K562 (cell line): ENCODE measurements around the gene MEIKIN. TPM values are rescaled to one million over a fixed set of nuclear protein-coding genes. Genes with fewer than 3 reads are reported as not detected.

Experiments used
- ATAC-seq: fragments of 200-7000 bp; cut with Tn5 transposase; 3 replicates; pipeline ENCODE4 v1.9.1; 2020; ENCODE audit warnings: moderate library complexity
- BruUV-seq: library from RNA; stranded (reverse); fragments of 400-500 nt; replicated peaks from 2 replicates; lab custom pipeline; 2021; lab: Mats Ljungman, UMichigan
- CTCF ChIA-PET: fragments of 300-600 bp; formaldehyde crosslinking; extraction: SDS; loops from one replicate; lab custom pipeline; 2021; ENCODE audit warnings: low intra/inter-chr PET ratio; lab: Yijun Ruan, JAX
- POLR2A ChIA-PET: fragments of 300-600, 350-650 bp; sonication (Branson Sonifier 250); formaldehyde crosslinking; extraction: SDS; loops from one replicate; lab custom pipeline; 2021; ENCODE audit warnings: antibody characterized with exemption, inconsistent platforms; lab: Yijun Ruan, JAX
- DNase-seq, 4 experiments: peaks; one replicate each; pipeline versions ENCODE4 v3.0.0 to v3.0.0-alpha.2; 2011 to 2018; ENCODE audit warnings: low spot score in 3 of 4, mixed read lengths in 3 of 4; ENCODE audit errors: extremely low read depth in 1 of 4
- FAIRE-seq: peaks from 2 replicates; lab custom pipeline; 2011; peaks lifted over from hg19 to GRCh38; lab: Jason Lieb, UNC
- H2AFZ ChIP-seq: 2 replicates; pipeline ENCODE4 v1.6.0; 2011; ENCODE audit warnings: low read depth, low read length, control low read depth, inconsistent platforms
- H3K27ac ChIP-seq: fragments of 200-600 bp; 3 replicates; pipeline ENCODE4 v1.8.0; 2011; ENCODE audit warnings: low read depth, mild to moderate bottlenecking, control low read depth, inconsistent platforms, low read length, moderate library complexity, mixed read lengths; ENCODE audit errors: extremely low read depth
- H3K27me3 ChIP-seq, 2 experiments: fragments of 300-600 bp in 1 of 2; 2 replicates in 1 of 2; 3 replicates in 1 of 2; pipeline versions ENCODE4 v1.6.0 to v1.8.0; 2011; ENCODE audit warnings: inconsistent platforms in 2 of 2, low read length in 2 of 2, mild to moderate bottlenecking in 1 of 2, mixed read lengths in 1 of 2, moderate library complexity in 1 of 2; ENCODE audit not compliant: control insufficient read depth in 2 of 2, insufficient read depth in 2 of 2
- H3K36me3 ChIP-seq: fragments of 300-600 bp; 3 replicates; pipeline ENCODE4 v1.8.0; 2011; ENCODE audit warnings: mild to moderate bottlenecking, low read length, inconsistent platforms; ENCODE audit not compliant: control insufficient read depth, insufficient read depth
- H3K4me1 ChIP-seq, 2 experiments: fragments of 200-600 bp in 1 of 2; replicated peaks in 1 of 2; 2 replicates in 1 of 2; 3 replicates in 1 of 2; pipeline versions ENCODE4 v1.5.1 to v1.8.0; 2011; ENCODE audit warnings: inconsistent platforms in 2 of 2, low read length in 2 of 2, mild to moderate bottlenecking in 1 of 2, mixed read lengths in 1 of 2, moderate library complexity in 1 of 2; ENCODE audit not compliant: control insufficient read depth in 2 of 2, insufficient read depth in 2 of 2
- H3K4me2 ChIP-seq: 2 replicates; pipeline ENCODE4 v1.6.1; 2011; ENCODE audit warnings: low read length, control low read depth, inconsistent platforms, mixed read lengths; ENCODE audit not compliant: insufficient read depth
- H3K4me3 ChIP-seq: fragments of 200-600 bp; sonication (generic), shearing (Covaris generic); 2 replicates; pipeline ENCODE4 v1.5.1; 2016; ENCODE audit warnings: control low read depth, inconsistent platforms
- H3K79me2 ChIP-seq: fragments of 200-600 bp; 3 replicates; pipeline ENCODE4 v1.8.0; 2011; ENCODE audit warnings: low read length, inconsistent platforms; ENCODE audit not compliant: control insufficient read depth, insufficient read depth
- H3K9ac ChIP-seq, 2 experiments: 2 replicates each; pipeline versions ENCODE4 v1.6.0 to v1.6.1; 2011; ENCODE audit warnings: low read depth in 2 of 2, low read length in 2 of 2, control low read depth in 1 of 2, inconsistent platforms in 1 of 2, mild to moderate bottlenecking in 1 of 2, mixed read lengths in 1 of 2; ENCODE audit not compliant: insufficient read depth in 1 of 2
- H3K9me1 ChIP-seq: one replicate; pipeline ENCODE4 v1.6.0; 2011; ENCODE audit warnings: inconsistent platforms, mild to moderate bottlenecking, low read length, moderate library complexity; ENCODE audit not compliant: control insufficient read depth, insufficient read depth
- H3K9me3 ChIP-seq: replicated peaks from 2 replicates; pipeline ENCODE4 v1.5.1; 2011; ENCODE audit warnings: low read depth, low read length, inconsistent platforms; ENCODE audit not compliant: control insufficient read depth, insufficient read depth
- H4K20me1 ChIP-seq: replicated peaks from 2 replicates; pipeline ENCODE4 v1.6.1; 2011; ENCODE audit warnings: low read length, inconsistent platforms, mixed read lengths; ENCODE audit not compliant: control insufficient read depth, insufficient read depth
- ATF6 ChIP-seq: sonication (generic); formaldehyde crosslinking; IDR thresholded peaks from 2 replicates; pipeline ENCODE4 v1.4.0; 2020; ENCODE audit warnings: mild to moderate bottlenecking, missing genetic modification reagents
- C11orf30 ChIP-seq: fragments of 450-650 bp; IDR thresholded peaks from 2 replicates; pipeline ENCODE4 v1.6.1; 2016; ENCODE audit warnings: low read depth, mild to moderate bottlenecking
- COPS2 ChIP-seq: fragments of 450-650 bp; conservative IDR thresholded peaks from 2 replicates; pipeline ENCODE4 v1.6.1; 2016; ENCODE audit warnings: mild to moderate bottlenecking, moderate library complexity
- HDAC3 ChIP-seq: fragments of 450-650 bp; IDR thresholded peaks from 2 replicates; pipeline ENCODE4 v1.6.1; 2018; ENCODE audit warnings: borderline replicate concordance, mild to moderate bottlenecking, moderate library complexity; ENCODE audit not compliant: partially characterized antibody
- JUND ChIP-seq, 2 experiments: IDR thresholded peaks; 2 replicates in 1 of 2; 3 replicates in 1 of 2; pipeline ENCODE4 v1.6.1; 2011; ENCODE audit warnings: borderline replicate concordance in 2 of 2, low read depth in 2 of 2, low read length in 2 of 2, improper control_type of control experiment in 1 of 2, missing biosample characterization in 1 of 2, missing genetic modification characterization in 1 of 2, missing genetic modification reagents in 1 of 2
- KDM2B ChIP-seq: fragments of 250-450 bp; sonication (Bioruptor Pico); IDR thresholded peaks from 2 replicates; pipeline ENCODE4 v1.8.0; 2021; ENCODE audit warnings: mild to moderate bottlenecking, moderate library complexity
- MAFG ChIP-seq: fragments of 450-650 bp; conservative IDR thresholded peaks from 2 replicates; pipeline ENCODE4 v1.6.1; 2016; ENCODE audit warnings: missing genetic modification characterization, missing compliant biosample characterization
- MTF1 ChIP-seq: fragments of 250-450 bp; sonication (Bioruptor Pico); IDR thresholded peaks from 2 replicates; pipeline ENCODE4 v1.9.0; 2021; ENCODE audit warnings: moderate library complexity, mild to moderate bottlenecking, inconsistent platforms, borderline replicate concordance
- TEAD1 ChIP-seq, 2 experiments: fragments of 450-650 bp in 1 of 2; sonication (generic) in 1 of 2; formaldehyde crosslinking; IDR thresholded peaks; 2 replicates each; pipeline versions ENCODE4 v1.4.0 to v1.8.0; 2020 to 2022; ENCODE audit warnings: mild to moderate bottlenecking in 2 of 2, missing genetic modification reagents in 1 of 2
- ZNF316 ChIP-seq: fragments of 450-650 bp; IDR thresholded peaks from 2 replicates; pipeline ENCODE4 v1.6.1; 2016
- WGBS: fragments of 100-300 bp; shearing (Covaris generic); methylation state at CpG from one replicate; pipeline ENCODE4 v1.1.6; 2016; ENCODE audit warnings: low coverage, mixed read lengths; ENCODE audit not compliant: insufficient coverage; ENCODE audit errors: missing lambda C conversion rate; 5-methylcytosine and 5-hydroxymethylcytosine counted together
- in situ Hi-C: fragments of 300-500 bp; cut with MboI; formaldehyde crosslinking; loops from 4 replicates; pipeline ENCODE4 v1.15.0; 2018; ENCODE audit warnings: inconsistent platforms, mixed read lengths
- intact Hi-C: fragments of 100-400 bp; cut with micrococcal nuclease; formaldehyde crosslinking; loops from 2 replicates; pipeline ENCODE4 v1.14.2; 2022
- polyA plus RNA-seq, 8 experiments: library from polyadenylated mRNA; depleted of rRNA in 4 of 8; stranded (reverse) in 5 of 8; unstranded in 3 of 8; fragments of >200 nt; fragmentation: Nextera tagmentation in 2 of 8; fragmentation: Illumina TruSeq in 1 of 8; extraction: Ambion mirVana in 2 of 8; extraction: Trizol in 1 of 8; gene quantifications; 2 replicates each; pipeline versions ENCODE4 v1.2.1 to v1.2.3, GENCODE V29; 2011 to 2014; ENCODE audit warnings: inconsistent platforms in 1 of 8, missing spikeins in 1 of 8
- total RNA-seq, 7 experiments: library from RNA; depleted of rRNA in 6 of 7; stranded (reverse); fragments of >200 nt in 6 of 7; fragmentation: Illumina TruSeq in 2 of 7; extraction: Trizol in 2 of 7; gene quantifications; 2 replicates each; pipeline versions ENCODE4 v1.2.1 to v1.2.3, GENCODE V29; 2011 to 2021; ENCODE audit warnings: low replicate concordance in 1 of 7

Gene MEIKIN
- total and polyA plus RNA-seq, 9 of the 15 experiments (the other 6 are each of a cell fraction or from before 2014, with no cell fraction given), result 0.18 TPM; not detected in 8

- ATAC-seq, result peak; percentile 37
- intact Hi-C loops, result no loop called here
- no peak for FAIRE-seq
- Histone ChIP-seq H3K27me3 (no peaks in the 10 kb centered on the region), H3K9me1 (no peaks in the 10 kb centered on the region), H3K4me1 (peaks cover 0 to 3% of the 10 kb centered on the region in 2 experiments; a peak in 1 of 5 replicates), H3K79me2 (no peaks in the 10 kb centered on the region), H4K20me1 (no peaks in the 10 kb centered on the region), H3K27ac (no peak overlapping the region), H3K9ac (no peak overlapping the region; a peak in 1 of 4 replicates), H3K9me3 (no peaks in the 10 kb centered on the region), H2AFZ (peak overlapping the region; percentile 47), H3K36me3 (no peaks in the 10 kb centered on the region), H3K4me3 (no peak overlapping the region), H3K4me2 (no peak overlapping the region)
- WGBS, result 38% methylated on average over 12 of the region's 12 CpGs
- no peak for DNase-seq
- in situ Hi-C loops, result no loop called here
- POLR2A ChIA-PET, result no interaction called here
- no TSS peak for BruUV-seq
- CTCF ChIA-PET, result no interaction called here
- TF ChIP-seq MTF1 (no peak), MAFG (tag) (peak; percentile 46; the same call in 1 of the 2 replicates), TEAD1 (CRISPR knock-in tag; IDR thresholded peaks at IDR 0.05) (no peak), COPS2 (no peak), HDAC3 (no peak), C11orf30 (peak; percentile 70), KDM2B (no peak), ATF6 (CRISPR knock-in tag) (no peak), JUND (IDR thresholded peaks at IDR 0.05; ENCODE audit: borderline replicate concordance, low read depth, low read length) (no peak), JUND (tag; IDR thresholded peaks at IDR 0.05; ENCODE audit: borderline replicate concordance, low read depth, low read length) (no peak), ZNF316 (peak; percentile 77)
Observed at GRCh38 chr5:131974956-131975726, 29.7 kb upstream of the MEIKIN start.
